ENCODE measurements around the gene NT5C1A. TPM values are rescaled to one million over a fixed set of nuclear protein-coding genes. Genes with fewer than 3 reads are reported as not detected.

The NT5C1A gene
- total and polyA plus RNA-seq, 2 experiments from 2014 or later: 0.16 TPM; not detected in 1

GRCh38 chr1:39689635-39690034 is 17.7 kb upstream of the NT5C1A start:
- no peaks in the 10 kb centered on the region for H3K4me1 ChIP-seq (ENCODE audit: low read depth)
- no peak for DNase-seq (ENCODE audit: low read depth in 1 of 2, low spot score in 1 of 2)
- no peaks in the 10 kb centered on the region for H3K36me3 ChIP-seq
- H3K9me3 ChIP-seq (ENCODE audit: low read depth): no peaks in the 10 kb centered on the region
- no peak overlapping the region for H3K4me3 ChIP-seq
- H3K27me3 ChIP-seq: peaks cover 95% of the 10 kb centered on the region
- no peak overlapping the region for H3K27ac ChIP-seq
- no peak for TF ChIP-seq CTCF (IDR thresholded peaks at IDR 0.05; ENCODE audit: low read depth, low read length)

DNA sequence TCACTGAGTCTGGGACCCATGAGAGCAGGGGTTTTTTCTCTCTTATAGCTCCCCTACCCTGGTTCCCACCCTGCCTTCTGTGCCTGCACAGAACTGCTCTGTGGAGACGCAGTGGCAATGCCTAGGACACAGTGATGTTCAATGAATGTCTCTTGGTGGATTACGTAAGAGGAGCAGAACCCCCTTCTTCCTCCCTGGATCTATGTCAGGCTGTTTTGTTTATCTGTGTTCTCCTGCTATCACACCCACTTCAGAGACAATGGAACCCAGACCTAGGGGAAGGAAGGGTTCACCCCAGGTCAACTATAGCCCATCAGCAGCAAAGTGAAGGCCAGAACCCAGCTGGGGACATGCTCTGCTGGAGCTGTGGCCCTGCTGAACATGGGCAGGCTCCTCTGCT is 17.3 kb upstream of the NT5C1A start:
- no peaks in the 10 kb centered on the region for H3K9me3 ChIP-seq (ENCODE audit: low read depth)
- no peak for DNase-seq (ENCODE audit: low read depth in 1 of 2, low spot score in 1 of 2)
- no peak overlapping the region for H3K27ac ChIP-seq
- H3K27me3 ChIP-seq: peaks cover 95% of the 10 kb centered on the region
- H3K4me3 ChIP-seq: no peak overlapping the region
- H3K4me1 ChIP-seq (ENCODE audit: low read depth): no peaks in the 10 kb centered on the region
- TF ChIP-seq CTCF (IDR thresholded peaks at IDR 0.05; ENCODE audit: low read depth, low read length): no peak
- H3K36me3 ChIP-seq: no peaks in the 10 kb centered on the region

GRCh38 chr1:39688706-39689105 is 16.8 kb upstream of the NT5C1A start:
- TF ChIP-seq CTCF (IDR thresholded peaks at IDR 0.05; ENCODE audit: low read depth, low read length): no peak
- Histone ChIP-seq H3K36me3 (no peaks in the 10 kb centered on the region), H3K9me3 (ENCODE audit: low read depth) (no peaks in the 10 kb centered on the region), H3K4me1 (ENCODE audit: low read depth) (no peaks in the 10 kb centered on the region), H3K4me3 (no peak overlapping the region), H3K27ac (no peak overlapping the region), H3K27me3 (peaks cover 95% of the 10 kb centered on the region)
- DNase-seq (ENCODE audit: low read depth in 1 of 2, low spot score in 1 of 2): no peak

- no peaks in the 10 kb centered on the region for H3K4me1 ChIP-seq (ENCODE audit: low read depth)
Observed at GRCh38 chr1:39687243-39687642, 15.3 kb upstream of the NT5C1A start.

DNA sequence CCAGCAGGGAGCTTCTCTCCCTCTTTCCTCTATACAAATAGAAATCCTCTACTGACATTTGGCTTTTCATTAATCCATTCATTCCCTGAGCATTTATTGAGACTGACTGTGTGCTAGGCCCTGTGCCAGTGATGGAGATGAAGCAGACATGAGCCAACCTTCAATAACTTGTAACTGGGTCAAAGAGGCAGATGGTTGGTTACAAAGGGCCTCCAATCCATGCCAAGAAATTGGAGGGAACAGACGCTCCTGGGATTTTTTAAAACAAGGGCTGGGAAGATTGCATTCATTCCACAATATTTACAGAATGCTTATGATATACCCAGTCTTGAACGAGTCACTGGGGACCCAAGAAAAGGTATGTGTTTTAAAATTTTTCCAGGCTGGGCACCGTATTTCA is 13.2 kb upstream of the NT5C1A start:
- Histone ChIP-seq H3K9me3 (ENCODE audit: low read depth) (no peaks in the 10 kb centered on the region), H3K4me3 (no peak overlapping the region), H3K36me3 (no peaks in the 10 kb centered on the region), H3K27ac (no peak overlapping the region), H3K4me1 (ENCODE audit: low read depth) (no peaks in the 10 kb centered on the region), H3K27me3 (peaks cover 96% of the 10 kb centered on the region)
- DNase-seq (ENCODE audit: low read depth in 1 of 2, low spot score in 1 of 2): no peak
- no peak for TF ChIP-seq CTCF (IDR thresholded peaks at IDR 0.05; ENCODE audit: low read depth, low read length)

More at GRCh38 chr1:39687243-39687642, 15.3 kb upstream of the NT5C1A start:
- no peaks in the 10 kb centered on the region for H3K9me3 ChIP-seq (ENCODE audit: low read depth)
- TF ChIP-seq CTCF (IDR thresholded peaks at IDR 0.05; ENCODE audit: low read depth, low read length): no peak
- H3K27me3 ChIP-seq: peaks cover 95% of the 10 kb centered on the region
- H3K27ac ChIP-seq: no peak overlapping the region
- no peaks in the 10 kb centered on the region for H3K36me3 ChIP-seq
- no peak for DNase-seq (ENCODE audit: low read depth in 1 of 2, low spot score in 1 of 2)
- H3K4me3 ChIP-seq: no peak overlapping the region

GRCh38 chr1:39684313-39684664 is 12.4 kb upstream of the NT5C1A start:
- TF ChIP-seq CTCF (IDR thresholded peaks at IDR 0.05; ENCODE audit: low read depth, low read length): no peak
- no peaks in the 10 kb centered on the region for H3K36me3 ChIP-seq
- peaks cover 96% of the 10 kb centered on the region for H3K27me3 ChIP-seq
- no peak for DNase-seq (ENCODE audit: low read depth in 1 of 2, low spot score in 1 of 2)
- no peak overlapping the region for H3K27ac ChIP-seq
- no peaks in the 10 kb centered on the region for H3K4me1 ChIP-seq (ENCODE audit: low read depth)
- H3K9me3 ChIP-seq (ENCODE audit: low read depth): no peaks in the 10 kb centered on the region
- H3K4me3 ChIP-seq: no peak overlapping the region
